Limb (tissue), 2 donors: ENCODE data around the gene IL11.
"Not testable (repeated sequence)": the region's sequence is repeated elsewhere in the genome, so short reads cannot be mapped to it uniquely, and the experiment has no call there.

Source experiments
- DNase-seq, 2 donors: peaks; one replicate each; pipeline ENCODE4 v3.0.0-alpha.2; 2016; ENCODE audit errors: extremely low spot score in 2 of 2

The IL11 gene

GRCh38 chr19:55352549-55353145, 17.6 kb downstream of the IL11 start:
- DNase-seq: no peak

- DNase-seq: no peak
Observed at GRCh38 chr19:55352040-55352439, 18.2 kb downstream of the IL11 start.

DNA sequence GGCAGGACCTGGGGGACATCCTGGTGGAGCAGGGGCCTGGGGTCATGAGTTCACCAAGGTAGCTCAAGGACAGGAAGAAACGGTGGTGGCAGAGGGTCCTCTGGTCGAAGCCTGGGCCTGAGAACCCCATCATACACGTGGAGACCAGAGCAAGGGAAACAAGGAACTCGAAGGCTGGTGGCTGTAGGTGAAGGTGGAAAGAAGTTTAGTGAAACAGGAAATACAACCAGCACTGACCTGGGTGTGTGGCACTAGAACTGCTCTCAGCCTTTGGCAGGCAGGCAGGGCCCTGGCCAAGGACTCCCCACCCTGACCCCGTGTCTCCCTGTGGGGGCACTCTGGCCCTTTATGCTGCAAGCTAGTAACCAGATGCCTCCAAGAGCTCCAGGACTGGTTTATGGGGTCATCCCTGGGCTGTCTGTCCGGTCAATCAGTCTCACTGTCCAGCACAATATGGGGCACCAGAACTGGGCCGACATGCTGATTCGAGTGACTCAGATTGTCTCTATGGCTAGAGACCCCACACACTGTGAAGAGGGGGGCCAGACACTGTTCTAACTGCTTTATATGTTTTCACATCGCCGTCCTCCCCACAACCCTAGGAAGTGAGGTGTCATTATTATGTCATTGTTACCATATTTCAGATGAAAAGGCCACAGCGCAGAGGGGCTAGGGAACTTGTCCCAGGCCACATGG, 19.5 kb downstream of the IL11 start:
- DNase-seq: no peak

DNA sequence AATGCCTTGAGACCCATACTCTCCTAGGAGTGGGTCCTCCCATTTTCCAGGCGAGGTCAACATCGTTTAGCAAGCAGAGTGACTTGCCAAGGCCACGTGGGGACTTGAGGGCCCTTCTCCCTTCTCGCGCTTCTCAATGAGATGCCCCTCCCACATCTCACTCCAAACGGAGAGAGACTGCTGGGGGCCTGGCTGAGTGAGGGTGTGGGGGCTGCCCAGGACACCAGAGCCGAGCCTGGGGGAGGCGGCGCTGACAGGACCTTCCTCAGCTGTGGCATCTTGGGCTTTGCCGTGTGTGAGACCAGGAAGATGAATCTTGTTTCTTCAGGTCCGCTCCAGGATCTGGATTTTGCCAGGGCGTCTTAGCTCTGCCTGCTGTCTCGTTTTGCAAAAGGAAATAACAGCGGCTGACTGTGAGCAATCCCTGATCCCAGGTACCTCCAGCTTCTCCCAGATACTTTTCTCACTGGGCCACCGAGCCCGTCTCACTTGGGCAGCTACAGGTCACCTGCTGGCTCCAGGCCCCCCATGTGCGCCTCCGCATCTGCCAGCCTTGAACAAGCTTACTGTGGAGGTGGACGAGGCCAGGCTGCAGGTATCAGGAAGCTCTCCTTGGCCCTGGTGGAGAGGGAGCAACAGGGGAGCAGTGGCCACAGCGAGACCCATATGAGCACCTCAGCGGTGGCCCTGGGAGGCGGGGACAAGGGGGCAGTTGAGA, 21.8 kb downstream of the IL11 start:
- DNase-seq: no peak

GRCh38 chr19:55347442-55348009, 22.7 kb downstream of the IL11 start:
- no peak for DNase-seq

- DNase-seq: no peak
Observed at GRCh38 chr19:55346725-55347441, 23.4 kb downstream of the IL11 start.

GRCh38 chr19:55345818-55346724, 24.2 kb downstream of the IL11 start:
- DNase-seq: peak in 1 of 2 donors; percentile 55

- no peak for DNase-seq
Observed at GRCh38 chr19:55345101-55345817, 25.0 kb downstream of the IL11 start.

GRCh38 chr19:55344444-55344843, 25.8 kb downstream of the IL11 start:
- DNase-seq: peak in 1 of 2 donors; percentile 50

DNA sequence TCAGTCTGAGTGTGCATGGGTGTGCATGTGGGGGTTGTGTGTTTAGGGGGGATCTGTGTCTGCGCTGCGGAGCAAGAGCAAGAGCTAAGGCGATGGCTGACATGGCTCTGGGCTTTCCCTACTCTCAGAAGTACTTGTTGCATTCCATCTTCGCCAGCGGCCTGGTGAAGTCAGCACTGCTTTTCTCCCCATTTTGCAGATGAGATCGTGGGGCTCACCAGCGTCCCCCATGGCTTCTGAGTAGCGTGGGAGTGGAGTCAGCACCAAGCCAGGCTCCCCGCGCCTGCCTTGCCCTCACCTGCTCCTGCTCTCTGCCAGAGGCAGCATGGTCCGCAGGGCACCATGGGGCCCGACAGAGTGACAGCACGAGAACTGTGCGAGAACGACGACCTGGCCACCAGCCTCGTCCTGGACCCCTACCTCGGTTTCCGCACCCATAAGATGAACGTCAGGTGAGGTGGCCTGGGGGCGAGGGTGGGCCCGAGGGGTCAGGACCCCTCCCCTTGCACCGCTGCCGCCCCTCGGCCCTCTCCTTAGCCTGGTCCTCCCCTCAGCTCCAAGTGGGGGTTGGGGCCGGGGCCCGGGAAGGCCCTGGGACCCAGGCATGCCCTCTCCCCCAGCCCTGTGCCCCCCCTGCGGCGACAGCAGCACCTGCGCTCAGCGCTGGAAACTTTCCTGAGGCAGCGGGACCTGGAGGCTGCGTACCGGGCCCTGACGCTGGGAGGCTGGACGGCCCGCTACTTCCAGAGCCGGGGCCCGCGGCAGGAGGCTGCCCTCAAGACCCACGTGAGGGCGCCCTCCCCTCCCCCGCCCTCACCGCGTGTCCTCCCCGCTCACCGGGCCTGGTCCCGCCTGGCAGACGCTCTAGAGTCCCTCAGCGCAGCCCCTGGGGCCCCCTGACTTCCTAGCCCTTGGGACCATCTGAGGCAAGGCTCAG, 28.4 kb downstream of the IL11 start:
- no peak for DNase-seq

- DNase-seq: peak; percentile 54 to 84
Observed at GRCh38 chr19:55341171-55341588, 29.1 kb downstream of the IL11 start.

GRCh38 chr19:55340784-55341147, 29.5 kb downstream of the IL11 start:
- peak in 1 of 2 donors; percentile 72 for DNase-seq

- DNase-seq: no peak
Observed at GRCh38 chr19:55339889-55340783, 30.1 kb downstream of the IL11 start.

GRCh38 chr19:55339105-55339888, 31.0 kb downstream of the IL11 start, which contains the start of gene KMT5C:
TSS of gene KMT5C (plus strand) at chr19:55339876. CDS start at chr19:55341937, 2,061 bp downstream.
- peak; percentile 100 for DNase-seq

DNA sequence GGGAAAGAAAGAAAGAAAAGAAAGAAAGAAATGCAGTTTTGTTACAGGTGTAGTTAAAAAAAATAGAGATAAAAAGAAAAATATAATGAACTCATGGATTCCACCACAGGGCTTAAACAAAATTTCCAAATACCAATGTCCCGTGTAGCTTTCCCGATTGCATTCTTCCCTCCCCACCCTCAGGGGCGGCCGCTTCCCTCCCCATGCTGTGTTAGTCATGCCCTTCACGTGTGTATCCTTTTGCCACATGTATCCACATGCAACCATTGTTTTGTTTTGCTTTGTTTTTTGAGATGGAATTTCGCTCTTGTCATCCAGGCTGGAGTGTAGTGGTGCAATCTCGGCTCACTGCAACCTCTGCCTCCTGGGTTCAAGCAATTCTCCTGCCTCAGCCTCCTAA, 34.2 kb downstream of the IL11 start:
- DNase-seq: no peak

DNA sequence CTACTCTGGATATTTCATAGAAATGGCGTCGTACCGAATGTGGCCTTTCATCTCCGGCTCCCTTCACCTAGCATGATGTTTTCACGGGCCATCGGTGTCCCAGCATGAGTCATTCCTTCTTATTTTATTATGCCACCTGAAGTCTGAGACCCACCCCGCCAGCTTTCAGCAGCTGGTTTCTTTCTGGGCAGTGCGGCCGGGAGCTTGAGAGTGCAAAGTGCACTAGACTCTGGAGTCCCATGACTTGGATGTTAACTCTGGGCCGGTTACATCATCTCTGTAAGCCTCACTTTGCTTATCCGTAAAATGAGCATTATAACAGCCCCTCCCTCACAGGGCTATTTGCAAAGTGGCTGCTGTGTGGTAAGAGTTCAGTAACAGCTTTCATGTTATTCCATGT, 36.4 kb downstream of the IL11 start:
- DNase-seq: no peak

DNA sequence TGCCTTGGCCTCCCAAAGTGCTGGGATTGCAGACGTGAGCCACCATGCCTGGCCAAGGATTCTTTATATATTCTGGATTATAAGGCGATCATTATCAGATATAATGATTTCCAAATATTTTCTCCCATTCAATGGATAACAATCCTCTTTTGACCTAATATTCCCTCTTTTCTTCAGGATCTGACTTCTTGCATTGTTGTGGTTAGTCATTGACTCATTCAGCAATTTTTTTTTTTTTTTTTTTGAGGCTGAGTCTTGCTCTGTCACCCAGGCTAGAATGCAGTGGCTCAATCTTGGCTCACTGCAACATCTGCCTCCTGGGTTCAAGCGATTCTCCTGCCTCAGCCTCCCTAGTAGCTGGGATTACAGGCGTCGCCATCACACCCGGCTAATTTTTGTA, 40.5 kb downstream of the IL11 start:
- not testable (repeated sequence) for DNase-seq
